Keratinocyte (primary cell): ENCODE results near the gene OPHN1.
"Not testable (repeated sequence)": the region's sequence is repeated elsewhere in the genome, so short reads cannot be mapped to it uniquely, and the experiment has no call there.

Source experiments
- CTCF ChIP-seq, 3 experiments: IDR thresholded peaks in 1 of 3; conservative IDR thresholded peaks in 1 of 3; optimal IDR thresholded peaks in 1 of 3; 2 replicates in 2 of 3; 3 replicates in 1 of 3; pipeline versions ENCODE3 to v1.5.1; 2011; ENCODE audit warnings: low read length in 3 of 3, mild to moderate bottlenecking in 3 of 3, moderate library complexity in 2 of 3, control low read depth in 1 of 3, inconsistent platforms in 1 of 3; ENCODE audit not compliant: insufficient read depth in 2 of 3; ENCODE audit errors: extremely low read depth in 1 of 3
- EZH2 ChIP-seq: IDR thresholded peaks from one replicate; pipeline ENCODE4 v1.6.1; 2012; ENCODE audit warnings: inconsistent platforms, mild to moderate bottlenecking, low read length, moderate library complexity

- TF ChIP-seq CTCF (optimal IDR thresholded peaks at IDR 0.05 in 1 of 3, IDR thresholded peaks at IDR 0.05 in 1 of 3, conservative IDR thresholded peaks at IDR 0.05 in 1 of 3; ENCODE audit: extremely low read depth in 1 of 3, insufficient read depth in 2 of 3, low read length in 3 of 3); EZH2: not testable (repeated sequence)
These were observed 106.5 kb downstream of the OPHN1 start for GRCh38 chrX:68326841-68327240.
